Endothelial cell of umbilical vein (primary cell): Measurements from ENCODE around the gene ZCCHC9. TPM values are rescaled to one million over a fixed set of nuclear protein-coding genes. Genes with fewer than 3 reads are reported as not detected.

ENCODE experiments used
- BruUV-seq: library from RNA; stranded (reverse); fragments of 400-500 nt; replicated peaks from 2 replicates; lab custom pipeline; 2021; lab: Mats Ljungman, UMichigan
- CTCF ChIA-PET: fragments of 300-600, 350-600 bp; sonication (Branson Sonifier 250); formaldehyde crosslinking; loops from one replicate; lab custom pipeline; 2021; ENCODE audit warnings: antibody characterized with exemption, inconsistent platforms; lab: Charles Lee
- POLR2A ChIA-PET: fragments of 300-600, 350-600 bp; sonication (Branson Sonifier 250); formaldehyde crosslinking; loops from one replicate; lab custom pipeline; 2021; ENCODE audit warnings: antibody characterized with exemption, inconsistent platforms; lab: Charles Lee
- DNase-seq: peaks from one replicate; pipeline ENCODE4 v3.0.0-alpha.2; 2011; ENCODE audit warnings: low read depth, low spot score
- FAIRE-seq: peaks from 2 replicates; lab custom pipeline; 2011; peaks lifted over from hg19 to GRCh38; lab: Jason Lieb, UNC
- H2AFZ ChIP-seq: 2 replicates; pipeline ENCODE4 v1.6.0; 2012; ENCODE audit warnings: low read depth, low read length, control low read depth, inconsistent platforms
- H3K27ac ChIP-seq: 2 replicates; pipeline ENCODE4 v1.5.1; 2011; ENCODE audit warnings: low read depth, mild to moderate bottlenecking, control low read depth, low read length, moderate library complexity; ENCODE audit not compliant: insufficient read depth
- H3K27me3 ChIP-seq, 2 experiments: 2 replicates each; pipeline versions ENCODE4 v1.6.0 to v1.6.1; 2011; ENCODE audit warnings: low read length in 2 of 2, mixed read lengths in 1 of 2; ENCODE audit not compliant: control insufficient read depth in 2 of 2, insufficient read depth in 2 of 2
- H3K36me3 ChIP-seq, 2 experiments: 2 replicates in 1 of 2; 3 replicates in 1 of 2; pipeline ENCODE4 v1.5.1; 2011; ENCODE audit warnings: low read length in 2 of 2, mild to moderate bottlenecking in 1 of 2, moderate library complexity in 1 of 2; ENCODE audit not compliant: control insufficient read depth in 2 of 2, insufficient read depth in 2 of 2; ENCODE audit errors: extremely low read depth in 1 of 2
- H3K4me1 ChIP-seq: 3 replicates; pipeline ENCODE4 v1.5.1; 2011; ENCODE audit warnings: mild to moderate bottlenecking, low read length; ENCODE audit not compliant: control insufficient read depth, insufficient read depth; ENCODE audit errors: extremely low read depth
- H3K4me2 ChIP-seq: 2 replicates; pipeline ENCODE4 v1.6.1; 2011; ENCODE audit warnings: low read length, control low read depth, mixed read lengths; ENCODE audit not compliant: insufficient read depth
- H3K4me3 ChIP-seq, 3 experiments: fragments of 200-600 bp in 1 of 3; sonication (generic), shearing (Covaris generic) in 1 of 3; replicated peaks in 1 of 3; 2 replicates each; pipeline ENCODE4 v1.5.1; 2011 to 2016; ENCODE audit warnings: control low read depth in 3 of 3, low read length in 3 of 3, mild to moderate bottlenecking in 2 of 3, inconsistent platforms in 1 of 3, low read depth in 1 of 3, moderate library complexity in 1 of 3; ENCODE audit not compliant: insufficient read depth in 1 of 3
- H3K79me2 ChIP-seq: 2 replicates; pipeline ENCODE4 v1.6.0; 2012; ENCODE audit warnings: low read length, inconsistent platforms; ENCODE audit not compliant: control insufficient read depth, insufficient read depth
- H3K9ac ChIP-seq: replicated peaks from 2 replicates; pipeline ENCODE3; 2011; ENCODE audit warnings: low read length, control low read depth; ENCODE audit not compliant: insufficient read depth; ENCODE audit errors: extremely low read depth
- H3K9me1 ChIP-seq: replicated peaks from 3 replicates; pipeline ENCODE4 v1.6.0; 2011; ENCODE audit warnings: mild to moderate bottlenecking, low read length; ENCODE audit not compliant: control insufficient read depth, insufficient read depth; ENCODE audit errors: extremely low read depth
- H3K9me3 ChIP-seq: replicated peaks from 2 replicates; pipeline ENCODE4 v1.5.1; 2012; ENCODE audit warnings: low read length, inconsistent platforms; ENCODE audit not compliant: control insufficient read depth, insufficient read depth
- H4K20me1 ChIP-seq: replicated peaks from 2 replicates; pipeline ENCODE3; 2011; ENCODE audit warnings: mild to moderate bottlenecking, low read length; ENCODE audit not compliant: control insufficient read depth, insufficient read depth; ENCODE audit errors: extremely low read depth
- CTCF ChIP-seq, 2 donors: IDR thresholded peaks; 1 replicate in 1 of 2; 2 replicates in 1 of 2; pipeline ENCODE4 v1.5.1; 2011; ENCODE audit warnings: low read length in 2 of 2, mild to moderate bottlenecking in 2 of 2, moderate library complexity in 2 of 2, control low read depth in 1 of 2, inconsistent platforms in 1 of 2, low read depth in 1 of 2; ENCODE audit not compliant: insufficient read depth in 1 of 2; ENCODE audit errors: extremely low read depth in 1 of 2
- EZH2 ChIP-seq: IDR thresholded peaks from 2 replicates; pipeline ENCODE4 v1.6.1; 2012; ENCODE audit warnings: borderline replicate concordance, low read depth, mild to moderate bottlenecking, moderate library complexity, low read length, inconsistent platforms; ENCODE audit not compliant: severe bottlenecking
- FOS ChIP-seq: IDR thresholded peaks from 2 replicates; pipeline ENCODE4 v1.6.1; 2011; ENCODE audit warnings: mild to moderate bottlenecking, low read length, moderate library complexity, borderline replicate concordance; ENCODE audit not compliant: insufficient read depth
- GATA2 ChIP-seq: IDR thresholded peaks from 2 replicates; pipeline ENCODE4 v1.7.0; 2011; ENCODE audit warnings: low read depth, mild to moderate bottlenecking, moderate library complexity, mixed read lengths, low read length; ENCODE audit not compliant: insufficient read length, insufficient read depth
- JUN ChIP-seq: IDR thresholded peaks from 2 replicates; pipeline ENCODE4 v1.6.1; 2011; ENCODE audit warnings: borderline replicate concordance, low read depth; ENCODE audit not compliant: insufficient read length, insufficient read depth
- MYC ChIP-seq: IDR thresholded peaks from one replicate; pipeline ENCODE4 v1.6.1; 2011; ENCODE audit warnings: mild to moderate bottlenecking, low read depth, low read length
- POLR2A ChIP-seq: IDR thresholded peaks from 2 replicates; pipeline ENCODE4 v1.6.1; 2012; ENCODE audit warnings: low read depth, mild to moderate bottlenecking, control low read depth, low read length
- POLR2AphosphoS5 ChIP-seq: IDR thresholded peaks from 2 replicates; pipeline ENCODE4 v1.6.1; 2012; ENCODE audit warnings: low read depth, mild to moderate bottlenecking, control low read depth, low read length, moderate library complexity; ENCODE audit not compliant: insufficient read depth
- dilution Hi-C: fragments of 300-500 bp; cut with MboI; formaldehyde crosslinking; loops from one replicate; pipeline ENCODE4 v1.15.0; 2019; ENCODE audit warnings: low sequenced_read_pairs; ENCODE audit not compliant: extremely low pct_ligation_motif_present
- intact Hi-C: fragments of 100-400 bp; cut with micrococcal nuclease; formaldehyde crosslinking; loops from one replicate; pipeline ENCODE4 v1.10.0; 2022
- polyA plus RNA-seq, 4 experiments: library from polyadenylated mRNA; depleted of rRNA in 3 of 4; stranded (reverse) in 3 of 4; unstranded in 1 of 4; fragments of >200 nt; gene quantifications; 2 replicates each; pipeline versions ENCODE4 v1.2.1 to v1.2.3, GENCODE V29; 2011 to 2012; ENCODE audit warnings: missing spikeins in 1 of 4
- total RNA-seq: library from RNA; stranded (reverse); gene quantifications from 2 replicates; pipeline ENCODE4 v1.2.3, GENCODE V29; 2021
- TF ChIP-seq, protein P1 (sequence below): IDR thresholded peaks from 2 replicates; pipeline ENCODE4 v1.6.1; 2011; ENCODE audit not compliant: insufficient read depth, insufficient read length

Gene ZCCHC9
- total and polyA plus RNA-seq, 2 donors (not counting 3 experiments of a cell fraction or from before 2014, with no cell fraction given), result 6.8 to 23.9 TPM

DNA sequence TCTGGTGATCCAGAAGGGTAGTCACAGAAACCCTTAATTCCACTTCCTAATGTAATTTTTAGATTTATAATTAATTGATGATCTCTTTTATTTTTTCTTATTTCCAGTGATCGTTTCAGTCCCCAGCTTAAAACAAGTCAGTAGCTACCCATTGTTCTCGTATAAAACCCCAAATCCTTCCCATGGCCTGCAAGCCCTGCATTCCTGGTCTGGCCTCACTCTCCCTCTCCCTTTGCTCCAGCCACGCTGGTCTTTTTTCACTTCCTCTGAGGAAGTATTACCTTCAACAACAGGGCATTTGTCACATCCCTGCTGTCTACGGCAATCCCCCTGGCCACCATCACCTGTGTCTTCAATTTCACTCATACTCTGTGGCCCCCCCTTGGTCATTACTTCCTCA lies 47.8 kb downstream of the ZCCHC9 start:
- dilution Hi-C loops, result no loop called here
- no peak for FAIRE-seq
- H3K9me1 ChIP-seq, result no peaks in the 10 kb centered on the region

More for the DNA sequence above, 47.8 kb downstream of the ZCCHC9 start:
- no peaks in the 10 kb centered on the region for H3K36me3 ChIP-seq
- no peaks in the 10 kb centered on the region for H3K9me3 ChIP-seq
- H3K4me1 ChIP-seq, result no peaks in the 10 kb centered on the region
- peaks cover 0 to 2% of the 10 kb centered on the region in 2 experiments for H3K27me3 ChIP-seq
- no peaks in the 10 kb centered on the region for H3K79me2 ChIP-seq
- intact Hi-C loops, result no loop called here
- no peak overlapping the region for H3K9ac ChIP-seq
- no peak overlapping the region for H2AFZ ChIP-seq
- BruUV-seq, result no TSS peak
- H3K4me3 ChIP-seq, result no peak overlapping the region
- POLR2A ChIA-PET, result no interaction called here
- CTCF ChIA-PET, result no interaction called here
- no peaks in the 10 kb centered on the region for H4K20me1 ChIP-seq
- no peak overlapping the region for H3K27ac ChIP-seq
- TF ChIP-seq CTCF (IDR thresholded peaks at IDR 0.05; ENCODE audit: extremely low read depth in 1 of 2, insufficient read depth in 1 of 2, low read depth in 1 of 2, low read length in 2 of 2) (no peak), MYC (no peak), GATA2 (no peak), FOS (no peak), POLR2A (no peak), POLR2AphosphoS5 (no peak), JUN (no peak), EZH2 (no peak)
- TF ChIP-seq, protein P1, sequence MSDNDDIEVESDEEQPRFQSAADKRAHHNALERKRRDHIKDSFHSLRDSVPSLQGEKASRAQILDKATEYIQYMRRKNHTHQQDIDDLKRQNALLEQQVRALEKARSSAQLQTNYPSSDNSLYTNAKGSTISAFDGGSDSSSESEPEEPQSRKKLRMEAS, result no peak
- DNase-seq, result no peak
- no peak overlapping the region for H3K4me2 ChIP-seq
